A549 (cell line): Measurements from ENCODE around the gene CRYZL1.

Source experiments
- CEBPB ChIP-seq, 2 experiments: fragments of >200 bp in 1 of 2; sonication (Bioruptor Twin) in 1 of 2; formaldehyde crosslinking in 1 of 2; IDR thresholded peaks; 2 replicates each; pipeline ENCODE4 v1.6.1; 2012 to 2016
- CHD4 ChIP-seq: fragments of 200-600 bp; sonication (generic); IDR thresholded peaks from 2 replicates; pipeline ENCODE4 v1.6.1; 2016; ENCODE audit warnings: antibody characterized with exemption, mild to moderate bottlenecking, borderline replicate concordance
- CTCF ChIP-seq: fragments of >200 bp; sonication (Bioruptor Twin); formaldehyde crosslinking; IDR thresholded peaks from 3 replicates; pipeline ENCODE4 v1.5.1; 2016
- EP300 ChIP-seq, 2 experiments: fragments of >200 bp; sonication (Bioruptor Twin); formaldehyde crosslinking; IDR thresholded peaks; 2 replicates in 1 of 2; 3 replicates in 1 of 2; pipeline ENCODE4 v1.6.1; 2016 to 2017
- JUN ChIP-seq, 2 experiments: fragments of >200 bp; sonication (Bioruptor Twin); formaldehyde crosslinking; IDR thresholded peaks; 2 replicates in 1 of 2; 3 replicates in 1 of 2; pipeline ENCODE4 v1.6.1; 2016 to 2017
- JUNB ChIP-seq: fragments of >200 bp; sonication (Bioruptor Twin); formaldehyde crosslinking; IDR thresholded peaks from 2 replicates; pipeline ENCODE4 v1.6.1; 2016
- POLR2A ChIP-seq: IDR thresholded peaks from 2 replicates; pipeline ENCODE4 v1.6.1; 2012; ENCODE audit warnings: mild to moderate bottlenecking, low read length
- ZC3H11A ChIP-seq: fragments of 450-650 bp; IDR thresholded peaks from 2 replicates; pipeline ENCODE4 v1.6.1; 2014; ENCODE audit warnings: antibody characterized with exemption, mild to moderate bottlenecking
- TF ChIP-seq, protein P1 (sequence below): fragments of 250-450 bp; sonication (Bioruptor Pico); IDR thresholded peaks from 2 replicates; pipeline ENCODE4 v1.5.0; 2021; ENCODE audit warnings: mild to moderate bottlenecking, moderate library complexity, borderline replicate concordance
- TF ChIP-seq, protein P2 (sequence below): fragments of 450-650 bp; IDR thresholded peaks from 2 replicates; pipeline ENCODE4 v1.6.1; 2014; ENCODE audit warnings: antibody characterized with exemption

GRCh38 chr21:33651965-33652680, 10.6 kb upstream of the CRYZL1 start:
- TF ChIP-seq POLR2A (no peak), CTCF (no peak), JUN (IDR thresholded peaks at IDR 0.05) (no peak), ZC3H11A (no peak), JUNB (no peak), EP300 (IDR thresholded peaks at IDR 0.05) (no peak), CHD4 (no peak), CEBPB (IDR thresholded peaks at IDR 0.05) (no peak)
- TF ChIP-seq, protein P1, sequence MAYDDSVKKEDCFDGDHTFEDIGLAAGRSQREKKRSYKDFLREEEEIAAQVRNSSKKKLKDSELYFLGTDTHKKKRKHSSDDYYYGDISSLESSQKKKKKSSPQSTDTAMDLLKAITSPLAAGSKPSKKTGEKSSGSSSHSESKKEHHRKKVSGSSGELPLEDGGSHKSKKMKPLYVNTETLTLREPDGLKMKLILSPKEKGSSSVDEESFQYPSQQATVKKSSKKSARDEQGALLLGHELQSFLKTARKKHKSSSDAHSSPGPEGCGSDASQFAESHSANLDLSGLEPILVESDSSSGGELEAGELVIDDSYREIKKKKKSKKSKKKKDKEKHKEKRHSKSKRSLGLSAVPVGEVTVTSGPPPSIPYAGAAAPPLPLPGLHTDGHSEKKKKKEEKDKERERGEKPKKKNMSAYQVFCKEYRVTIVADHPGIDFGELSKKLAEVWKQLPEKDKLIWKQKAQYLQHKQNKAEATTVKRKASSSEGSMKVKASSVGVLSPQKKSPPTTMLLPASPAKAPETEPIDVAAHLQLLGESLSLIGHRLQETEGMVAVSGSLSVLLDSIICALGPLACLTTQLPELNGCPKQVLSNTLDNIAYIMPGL (CRISPR knock-in tag): no peak
- TF ChIP-seq, protein P2, sequence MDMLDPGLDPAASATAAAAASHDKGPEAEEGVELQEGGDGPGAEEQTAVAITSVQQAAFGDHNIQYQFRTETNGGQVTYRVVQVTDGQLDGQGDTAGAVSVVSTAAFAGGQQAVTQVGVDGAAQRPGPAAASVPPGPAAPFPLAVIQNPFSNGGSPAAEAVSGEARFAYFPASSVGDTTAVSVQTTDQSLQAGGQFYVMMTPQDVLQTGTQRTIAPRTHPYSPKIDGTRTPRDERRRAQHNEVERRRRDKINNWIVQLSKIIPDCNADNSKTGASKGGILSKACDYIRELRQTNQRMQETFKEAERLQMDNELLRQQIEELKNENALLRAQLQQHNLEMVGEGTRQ: no peak
